GM12872 (cell line): ENCODE results near the gene ZDHHC8.

Experiments used
- CTCF ChIP-seq: IDR thresholded peaks from 3 replicates; pipeline ENCODE4 v1.5.1; 2011; ENCODE audit warnings: low read depth, mild to moderate bottlenecking, low read length, moderate library complexity; ENCODE audit not compliant: insufficient read depth

The ZDHHC8 gene

GRCh38 chr22:20131859-20132685 is 468 bp downstream of the ZDHHC8 start:
- TF ChIP-seq CTCF = no peak

GRCh38 chr22:20132686-20133246 is 1.2 kb downstream of the ZDHHC8 start:
- TF ChIP-seq CTCF = no peak

GRCh38 chr22:20133930-20134549 is 2.4 kb downstream of the ZDHHC8 start:
- TF ChIP-seq CTCF = no peak

- TF ChIP-seq CTCF = no peak
Observed at GRCh38 chr22:20135265-20135664, 3.7 kb downstream of the ZDHHC8 start.

GRCh38 chr22:20135806-20136602 is 4.4 kb downstream of the ZDHHC8 start:
- no peak for TF ChIP-seq CTCF

- no peak for TF ChIP-seq CTCF
Observed at GRCh38 chr22:20136603-20136873, 4.9 kb downstream of the ZDHHC8 start.

GRCh38 chr22:20137113-20137512 is 5.5 kb downstream of the ZDHHC8 start:
- no peak for TF ChIP-seq CTCF
